GM18858 (cell line): ENCODE measurements around the gene DNAJC7.
A peak's percentile ranks its signal among the peaks of the same experiment; 100 is the strongest.

Source experiments
- ATAC-seq: cut with Tn5 transposase; IDR thresholded peaks from one replicate; pipeline ENCODE4 v1.9.1; 2021; ENCODE audit not compliant: unreplicated experiment

Gene DNAJC7

GRCh38 chr17:42016941-42017865, at the start of gene DNAJC7:
Gene DNAJC7, minus strand, starts transcription at chr17:42017439. Its CDS starts 23 bp downstream, at chr17:42017416.
- ATAC-seq, result peak; percentile 54

- ATAC-seq, result no peak
Measured at GRCh38 chr17:42065201-42065600, 48.0 kb upstream of the DNAJC7 start.

GRCh38 chr17:42062681-42063080, 45.4 kb upstream of the DNAJC7 start:
- ATAC-seq, result no peak

GRCh38 chr17:42061646-42062487, 44.6 kb upstream of the DNAJC7 start:
- no peak for ATAC-seq

- ATAC-seq, result no peak
Measured at GRCh38 chr17:42060231-42060630, 43.0 kb upstream of the DNAJC7 start.

- no peak for ATAC-seq
Measured at GRCh38 chr17:42059815-42060214, 42.6 kb upstream of the DNAJC7 start.

GRCh38 chr17:42058063-42058462, 40.8 kb upstream of the DNAJC7 start:
- ATAC-seq, result no peak

GRCh38 chr17:42056635-42057034, 39.4 kb upstream of the DNAJC7 start:
- ATAC-seq, result no peak

- ATAC-seq, result no peak
Measured at GRCh38 chr17:42055496-42055895, 38.3 kb upstream of the DNAJC7 start.

- no peak for ATAC-seq
Measured at GRCh38 chr17:42055027-42055426, 37.8 kb upstream of the DNAJC7 start.

- ATAC-seq, result no peak
Measured at GRCh38 chr17:42053731-42054500, 36.7 kb upstream of the DNAJC7 start.

GRCh38 chr17:42052346-42052877, 35.2 kb upstream of the DNAJC7 start:
- ATAC-seq, result no peak

- no peak for ATAC-seq
Measured at GRCh38 chr17:42051645-42052044, 34.4 kb upstream of the DNAJC7 start.

- no peak for ATAC-seq
Measured at GRCh38 chr17:42051013-42051400, 33.8 kb upstream of the DNAJC7 start.

GRCh38 chr17:42050393-42051012, 33.3 kb upstream of the DNAJC7 start, which contains the start of gene C17orf113:
Gene C17orf113, minus strand, starts transcription at chr17:42050601. Its CDS starts 7,225 bp downstream, at chr17:42043376.
- no peak for ATAC-seq

- ATAC-seq, result no peak
Measured at GRCh38 chr17:42049834-42050392, 32.7 kb upstream of the DNAJC7 start.

- ATAC-seq, result no peak
Measured at GRCh38 chr17:42047343-42047742, 30.1 kb upstream of the DNAJC7 start.

- no peak for ATAC-seq
Measured at GRCh38 chr17:42045719-42046118, 28.5 kb upstream of the DNAJC7 start.

- no peak for ATAC-seq
Measured at GRCh38 chr17:42042598-42043319, 25.5 kb upstream of the DNAJC7 start.
